AG20443 (cell line): Measurements from ENCODE around the gene CPED1.

ENCODE experiments used
- DNase-seq: peaks from one replicate; pipeline ENCODE4 v3.0.0; 2012; ENCODE audit warnings: low spot score, mixed read lengths

The CPED1 gene

DNA sequence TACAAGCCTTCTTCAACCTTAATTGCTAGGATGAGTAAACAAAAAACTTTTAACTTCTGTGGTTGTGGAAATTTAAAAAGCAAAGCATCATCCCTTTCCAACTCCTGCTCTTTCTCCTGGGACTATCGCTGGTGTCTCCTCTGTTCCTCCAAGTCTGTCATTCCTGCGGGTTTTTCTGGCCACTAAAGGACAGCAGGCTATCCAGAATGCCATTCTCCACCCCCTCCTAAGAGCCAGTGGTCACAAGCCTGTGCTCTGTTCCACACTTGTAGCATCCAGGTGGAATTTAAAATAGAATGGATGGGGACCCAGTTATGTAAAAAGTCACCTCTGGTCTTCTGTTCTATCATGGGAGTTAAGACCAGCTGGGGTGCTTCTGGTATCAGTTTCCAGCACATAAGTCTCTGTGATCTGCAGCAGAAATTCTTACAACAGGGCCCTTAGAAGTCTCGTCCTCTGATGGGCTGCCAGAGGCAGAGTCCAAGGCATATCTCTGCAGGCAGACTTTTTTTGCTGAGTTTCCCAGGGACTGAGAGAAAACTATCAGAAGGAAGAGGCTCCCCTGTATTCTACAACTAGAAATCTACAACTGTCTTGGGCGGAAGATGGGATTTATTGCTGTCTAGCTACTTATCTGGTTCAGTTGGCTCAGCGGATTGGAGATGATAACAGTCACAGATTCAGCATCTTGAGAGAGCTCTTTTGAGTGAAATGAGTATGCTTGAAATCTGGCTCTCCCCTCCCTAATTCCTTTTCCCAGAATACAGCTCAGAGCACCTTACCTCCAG is 335.2 kb downstream of the CPED1 start:
- no peak for DNase-seq

- no peak for DNase-seq
Observed at GRCh38 chr7:121327671-121328070, 339.2 kb downstream of the CPED1 start.

- DNase-seq = peak; percentile 57
Observed at GRCh38 chr7:121328508-121329190, 340.1 kb downstream of the CPED1 start, which contains the start of gene WNT16. Gene WNT16, plus strand, starts transcription at chr7:121329000. Its CDS starts 293 bp downstream, at chr7:121329293.

- DNase-seq = peak; percentile 30
Observed at GRCh38 chr7:121329191-121330052, 340.9 kb downstream of the CPED1 start.

GRCh38 chr7:121330053-121330833 is 341.7 kb downstream of the CPED1 start:
- DNase-seq = peak; percentile 46

DNA sequence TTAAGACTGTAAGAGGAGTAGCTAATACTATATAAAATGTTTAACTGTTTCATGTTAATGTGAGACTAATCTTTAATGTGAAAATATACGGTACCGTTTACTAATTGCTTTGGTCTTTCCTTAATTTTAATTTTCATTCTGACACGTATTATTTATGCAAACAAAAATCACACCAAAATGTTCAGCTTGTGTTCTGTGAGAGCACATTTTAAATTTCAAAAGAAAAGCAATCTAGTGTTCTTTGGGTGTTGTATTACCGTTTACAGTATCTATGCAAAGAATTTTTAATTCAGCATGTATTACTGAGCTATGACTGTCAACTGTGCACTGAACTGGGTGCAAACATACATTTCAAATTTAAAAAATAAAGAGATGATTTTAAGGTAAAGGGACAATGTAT is 342.5 kb downstream of the CPED1 start:
- no peak for DNase-seq

DNA sequence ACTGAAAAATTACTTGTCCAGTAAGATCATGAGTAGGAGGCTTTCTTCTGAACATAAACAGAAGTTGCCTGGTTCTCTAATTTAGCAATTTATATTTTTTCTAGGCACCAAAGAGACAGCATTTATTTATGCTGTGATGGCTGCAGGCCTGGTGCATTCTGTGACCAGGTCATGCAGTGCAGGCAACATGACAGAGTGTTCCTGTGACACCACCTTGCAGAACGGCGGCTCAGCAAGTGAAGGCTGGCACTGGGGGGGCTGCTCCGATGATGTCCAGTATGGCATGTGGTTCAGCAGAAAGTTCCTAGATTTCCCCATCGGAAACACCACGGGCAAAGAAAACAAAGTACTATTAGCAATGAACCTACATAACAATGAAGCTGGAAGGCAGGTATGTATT is 343.1 kb downstream of the CPED1 start:
- DNase-seq = no peak

GRCh38 chr7:121334376-121334775 is 345.9 kb downstream of the CPED1 start:
- no peak for DNase-seq

- DNase-seq = no peak
Observed at GRCh38 chr7:121334875-121335648, 346.6 kb downstream of the CPED1 start.

DNA sequence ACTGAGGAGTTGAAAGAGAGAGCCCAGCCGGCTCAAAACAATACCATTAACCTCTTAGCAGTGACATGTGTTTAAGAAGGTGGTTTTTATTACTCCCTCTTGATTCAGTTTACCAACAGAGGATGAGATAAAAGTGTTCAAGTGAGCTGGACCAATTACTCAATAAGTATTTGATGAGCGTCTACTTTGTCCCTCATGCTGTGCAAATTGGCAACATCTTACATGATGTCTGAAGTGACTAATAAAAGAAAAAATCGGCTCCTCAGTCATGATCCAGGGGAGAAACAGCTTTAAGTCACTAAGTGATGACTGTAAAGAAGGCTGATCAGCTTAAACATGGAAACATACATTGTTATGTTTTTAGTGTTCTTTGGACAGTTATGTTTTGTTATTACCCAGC is 348.1 kb downstream of the CPED1 start:
- no peak for DNase-seq

DNA sequence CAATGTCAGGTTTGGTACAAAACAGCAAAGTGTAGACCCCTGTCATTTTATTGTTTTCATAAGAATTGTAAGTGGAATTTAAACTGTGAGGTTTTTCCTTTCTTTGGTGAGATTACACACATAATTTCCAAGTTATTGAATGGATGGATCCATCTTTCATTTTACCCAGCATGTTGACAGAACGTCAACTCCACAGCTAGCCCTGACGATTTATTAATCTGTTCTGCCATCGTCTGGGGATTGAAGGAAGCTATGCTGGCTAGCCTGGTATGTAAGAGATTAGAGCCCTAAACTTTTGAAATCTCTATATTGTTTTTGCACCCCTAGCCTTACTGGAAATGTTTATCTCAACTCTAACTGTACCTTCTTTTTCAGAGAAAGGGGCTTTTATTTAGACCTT is 348.9 kb downstream of the CPED1 start:
- DNase-seq = no peak

DNA sequence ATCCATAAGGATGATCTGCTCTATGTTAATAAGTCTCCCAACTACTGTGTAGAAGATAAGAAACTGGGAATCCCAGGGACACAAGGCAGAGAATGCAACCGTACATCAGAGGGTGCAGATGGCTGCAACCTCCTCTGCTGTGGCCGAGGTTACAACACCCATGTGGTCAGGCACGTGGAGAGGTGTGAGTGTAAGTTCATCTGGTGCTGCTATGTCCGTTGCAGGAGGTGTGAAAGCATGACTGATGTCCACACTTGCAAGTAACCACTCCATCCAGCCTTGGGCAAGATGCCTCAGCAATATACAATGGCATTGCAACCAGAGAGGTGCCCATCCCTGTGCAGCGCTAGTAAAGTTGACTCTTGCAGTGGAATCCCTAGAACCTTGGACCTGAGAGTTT is 350.6 kb downstream of the CPED1 start:
- DNase-seq = no peak

DNA sequence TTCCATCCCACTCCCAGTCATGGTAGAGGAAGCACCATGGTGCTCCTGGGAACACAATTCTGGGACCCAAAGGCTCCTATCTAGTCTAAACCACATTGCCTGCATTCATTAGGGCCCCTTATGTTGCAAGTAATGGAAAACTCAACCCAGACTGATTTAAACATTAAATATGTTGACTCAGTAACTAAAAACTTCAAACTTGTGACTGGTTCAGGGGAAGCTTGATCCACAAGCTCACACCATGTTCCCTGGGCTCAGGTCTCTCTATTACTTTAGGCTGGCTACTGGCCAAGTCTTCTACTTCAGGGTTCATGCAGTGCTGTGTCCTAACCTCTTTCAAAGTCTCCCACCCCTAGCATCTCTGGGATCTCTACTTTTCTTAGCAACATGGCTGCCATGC is 353.4 kb downstream of the CPED1 start:
- no peak for DNase-seq

GRCh38 chr7:121342631-121343030 is 354.1 kb downstream of the CPED1 start:
- no peak for DNase-seq

DNA sequence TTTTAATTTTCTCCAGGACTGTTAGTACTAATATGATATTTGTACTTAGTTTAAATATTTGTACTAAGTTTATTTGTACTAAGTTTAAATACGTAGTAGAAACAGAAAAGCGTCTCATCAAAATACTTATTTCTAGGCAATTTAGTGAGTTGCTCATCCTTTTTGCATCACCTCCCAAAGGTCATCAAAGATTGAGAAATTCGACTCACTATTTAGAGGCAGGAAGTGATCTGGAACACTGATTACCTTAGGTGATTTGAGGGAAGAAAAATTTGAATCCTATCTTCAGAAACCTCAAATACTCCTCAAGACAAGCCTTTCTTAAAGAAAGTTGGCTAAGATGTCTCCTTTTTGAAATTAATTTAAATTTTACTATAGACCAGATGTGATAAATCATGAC is 354.8 kb downstream of the CPED1 start:
- DNase-seq = no peak

GRCh38 chr7:121344093-121344492 is 355.6 kb downstream of the CPED1 start:
- DNase-seq = no peak

DNA sequence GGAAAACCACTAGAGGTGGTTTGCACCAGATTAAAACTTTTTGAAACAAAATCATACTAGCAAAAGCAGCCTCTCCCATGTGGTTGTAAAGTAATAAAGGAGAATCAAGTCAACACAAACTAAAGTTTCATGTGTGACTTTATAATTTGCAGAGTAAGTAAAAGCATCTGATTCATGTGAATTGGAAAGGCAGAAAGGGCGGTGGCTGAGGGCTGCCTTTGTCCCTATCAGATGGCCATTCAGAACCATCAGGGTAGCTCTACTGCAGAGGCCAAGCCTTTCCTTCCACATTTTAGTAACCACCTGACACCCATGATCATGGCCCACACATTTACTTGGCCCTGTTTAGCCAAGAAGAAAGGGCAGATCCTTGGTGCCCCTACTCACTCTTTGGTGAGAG is 356.0 kb downstream of the CPED1 start:
- no peak for DNase-seq
